ENCODE data around the gene PRR29.

Gene PRR29

GRCh38 chr17:64039106-64039400 is 40.9 kb downstream of the PRR29 start:
- no peak for TF ChIP-seq CTCF (IDR thresholded peaks at IDR 0.05; ENCODE audit: borderline replicate concordance, control extremely low read depth, extremely low read depth, insufficient read depth, missing control alignments)
- no peak for DNase-seq (ENCODE audit: low spot score)
- in situ Hi-C loops (cut with MboI; ENCODE audit: low sequenced_read_pairs, unreplicated experiment), result no loop called here

- TF ChIP-seq CTCF (IDR thresholded peaks at IDR 0.05; ENCODE audit: borderline replicate concordance, control extremely low read depth, extremely low read depth, insufficient read depth, missing control alignments), result no peak
- DNase-seq (ENCODE audit: low spot score), result no peak
- in situ Hi-C loops (cut with MboI; ENCODE audit: low sequenced_read_pairs, unreplicated experiment), result no loop called here
Observed at GRCh38 chr17:64040206-64040605, 42.1 kb downstream of the PRR29 start.

- TF ChIP-seq CTCF (IDR thresholded peaks at IDR 0.05; ENCODE audit: borderline replicate concordance, control extremely low read depth, extremely low read depth, insufficient read depth, missing control alignments), result no peak
- in situ Hi-C loops (cut with MboI; ENCODE audit: low sequenced_read_pairs, unreplicated experiment), result no loop called here
- DNase-seq (ENCODE audit: low spot score), result no peak
Observed at GRCh38 chr17:64041912-64042311, 43.8 kb downstream of the PRR29 start.

- TF ChIP-seq CTCF (IDR thresholded peaks at IDR 0.05; ENCODE audit: borderline replicate concordance, control extremely low read depth, extremely low read depth, insufficient read depth, missing control alignments), result no peak
- no peak for DNase-seq (ENCODE audit: low spot score)
- in situ Hi-C loops (cut with MboI; ENCODE audit: low sequenced_read_pairs, unreplicated experiment), result no loop called here
Observed at GRCh38 chr17:64042700-64043485, 44.7 kb downstream of the PRR29 start.

- no peak for TF ChIP-seq CTCF (IDR thresholded peaks at IDR 0.05; ENCODE audit: borderline replicate concordance, control extremely low read depth, extremely low read depth, insufficient read depth, missing control alignments)
- no peak for DNase-seq (ENCODE audit: low spot score)
- in situ Hi-C loops (cut with MboI; ENCODE audit: low sequenced_read_pairs, unreplicated experiment), result no loop called here
Observed at GRCh38 chr17:64045176-64045575, 47.0 kb downstream of the PRR29 start.

GRCh38 chr17:64048805-64049204 is 50.7 kb downstream of the PRR29 start:
- TF ChIP-seq CTCF (IDR thresholded peaks at IDR 0.05; ENCODE audit: borderline replicate concordance, control extremely low read depth, extremely low read depth, insufficient read depth, missing control alignments), result no peak
- in situ Hi-C loops (cut with MboI; ENCODE audit: low sequenced_read_pairs, unreplicated experiment), result no loop called here
- DNase-seq (ENCODE audit: low spot score), result no peak
